GM18861 (cell line): ENCODE data around the gene ANXA11.
A peak's percentile ranks its signal among the peaks of the same experiment; 100 is the strongest.

Source experiments
- ATAC-seq: cut with Tn5 transposase; IDR thresholded peaks from one replicate; pipeline ENCODE4 v1.9.1; 2021; ENCODE audit not compliant: unreplicated experiment

The ANXA11 gene

DNA sequence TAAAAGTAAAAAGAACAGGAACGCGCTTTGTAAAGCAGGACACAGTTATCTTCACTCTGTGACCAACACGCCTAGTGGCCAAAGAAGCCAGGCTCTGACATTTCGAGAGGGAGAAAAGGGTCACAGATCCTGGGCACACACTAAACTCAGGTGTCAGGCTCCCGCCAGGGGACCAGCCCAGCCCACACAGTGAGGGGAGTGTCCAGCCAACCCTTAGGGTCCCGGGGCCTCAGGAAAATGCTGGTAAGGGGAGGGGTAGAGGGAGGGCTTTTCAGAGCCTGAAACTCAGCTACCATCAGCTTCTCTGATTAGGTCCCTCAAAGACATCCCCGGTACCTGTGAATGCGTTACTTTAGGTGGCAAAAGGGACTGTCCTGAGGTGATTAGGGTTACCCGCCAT is 16.6 kb downstream of the ANXA11 start:
- no peak for ATAC-seq

DNA sequence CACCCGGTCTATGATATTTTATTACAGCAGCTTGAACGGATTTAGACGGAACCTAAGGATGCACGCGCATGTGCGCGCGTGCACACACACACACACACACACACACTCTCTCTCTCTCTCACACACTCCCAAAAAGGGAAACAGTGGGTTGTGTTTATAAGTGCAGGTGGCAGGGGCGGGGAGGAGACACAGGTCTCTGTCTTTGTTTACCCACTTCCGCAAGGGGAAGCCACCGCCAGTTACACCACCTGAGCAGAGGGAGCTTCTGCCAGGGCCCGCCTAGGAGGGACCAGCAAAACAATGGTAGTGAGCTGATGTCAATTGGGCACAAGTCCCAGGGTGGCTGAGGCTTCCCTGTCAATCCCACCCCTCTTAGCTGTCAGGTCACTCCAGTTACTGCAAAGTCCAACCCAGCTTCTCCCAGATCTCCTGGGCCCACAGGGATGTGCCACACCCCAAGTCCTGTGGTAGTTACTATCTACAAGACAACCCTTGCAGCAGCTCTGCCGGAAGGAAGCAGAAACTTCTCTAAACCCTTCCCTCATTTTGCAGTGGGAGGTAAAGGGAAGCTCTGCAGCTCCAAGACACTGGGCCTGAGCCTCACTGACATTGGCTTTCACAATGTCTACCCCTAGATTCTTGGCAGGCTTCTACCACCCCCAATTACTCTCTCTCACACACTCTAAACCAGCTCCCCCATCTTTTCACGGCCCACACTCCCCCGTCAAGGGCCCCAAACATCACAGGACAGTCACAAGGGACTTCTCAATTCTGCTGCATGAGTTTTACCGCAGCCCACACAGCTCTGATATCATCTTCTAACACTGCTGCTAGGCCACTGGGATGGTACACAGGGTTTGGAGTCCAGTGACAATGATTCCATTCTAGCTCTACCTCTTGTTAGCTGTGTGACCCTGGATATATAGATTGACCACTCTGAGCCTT is 17.6 kb downstream of the ANXA11 start:
- ATAC-seq = peak; percentile 84

DNA sequence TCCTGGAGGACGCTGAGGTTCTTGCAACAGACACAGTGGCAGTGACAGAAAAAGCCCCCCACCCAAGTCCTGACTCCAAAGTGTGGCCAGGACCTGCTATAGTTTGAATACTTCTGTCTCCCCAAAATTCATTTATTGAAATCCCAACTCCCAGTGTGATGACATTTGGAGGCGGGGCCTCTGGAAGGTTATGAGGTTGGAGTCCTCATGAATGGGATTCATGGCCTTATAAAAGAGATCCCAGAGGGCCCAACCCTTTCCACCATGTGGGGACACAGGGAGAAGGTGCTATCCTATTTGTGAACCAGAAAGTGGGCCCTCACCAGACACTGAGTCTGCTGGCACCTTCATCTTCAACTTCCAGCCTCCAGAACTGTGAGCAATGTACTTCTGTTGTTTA is 18.3 kb downstream of the ANXA11 start:
- no peak for ATAC-seq

DNA sequence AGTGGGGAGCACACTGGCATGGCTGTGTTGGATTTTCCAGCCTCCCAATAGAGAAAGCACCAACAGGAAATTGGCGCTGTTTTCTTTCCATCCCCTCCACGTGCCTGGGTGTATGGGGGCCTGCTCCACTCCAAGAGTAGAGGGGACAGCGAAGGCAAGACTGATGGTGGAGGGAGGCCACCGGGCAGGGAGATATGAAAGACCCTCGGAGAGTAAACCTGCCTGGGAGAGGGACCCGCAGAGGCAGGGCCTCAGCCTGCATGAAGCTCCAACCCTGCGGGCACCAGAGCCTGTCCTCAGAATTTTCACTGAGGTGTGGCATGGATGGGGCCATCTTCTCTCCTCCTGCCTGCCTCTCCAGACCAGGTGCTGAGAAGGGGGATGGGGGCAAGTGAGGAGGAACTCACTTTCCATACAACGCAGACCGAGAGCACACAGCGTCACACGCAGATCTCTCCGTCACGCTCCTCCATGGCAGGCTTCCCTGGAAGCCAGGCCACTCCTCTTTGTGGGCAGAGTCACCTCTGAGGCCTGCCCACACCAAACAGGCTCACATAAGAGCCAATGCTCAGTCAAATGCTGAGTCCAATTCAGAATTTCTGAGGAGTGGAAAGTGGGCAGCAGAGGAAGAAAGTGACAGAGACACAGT is 18.8 kb downstream of the ANXA11 start:
- no peak for ATAC-seq

DNA sequence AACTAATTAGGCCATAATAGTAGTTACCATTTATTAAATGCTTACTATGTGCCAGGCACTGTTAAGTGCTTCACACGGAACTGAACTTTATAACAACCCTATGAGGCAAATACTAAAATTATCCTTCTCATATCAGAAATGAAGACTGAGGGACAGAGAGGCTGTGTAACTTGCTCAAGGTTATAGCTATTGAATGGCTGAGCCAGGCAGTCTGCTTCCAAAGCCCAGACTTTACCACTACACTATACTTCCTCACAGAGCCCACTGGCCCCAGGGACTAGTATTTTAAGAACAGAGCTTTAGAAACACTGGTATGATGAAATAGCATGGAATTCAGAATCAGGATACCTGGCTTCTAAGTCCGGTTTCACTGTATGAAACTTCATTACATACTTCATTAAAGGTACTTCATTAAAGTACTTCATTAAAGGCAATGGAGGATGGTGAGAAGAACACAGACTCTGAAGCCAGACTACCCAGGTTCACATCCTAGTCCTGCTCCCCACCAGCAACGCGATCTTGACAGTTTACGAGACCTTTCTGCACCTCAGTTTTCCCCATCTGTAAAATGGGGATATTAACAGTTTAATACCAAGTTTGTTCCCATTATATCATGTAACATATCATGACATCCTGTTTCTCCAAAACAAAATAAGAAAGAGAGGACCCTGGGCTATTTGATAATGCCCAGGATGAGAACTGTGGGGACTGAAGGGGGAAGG is 19.6 kb downstream of the ANXA11 start:
- ATAC-seq = no peak

DNA sequence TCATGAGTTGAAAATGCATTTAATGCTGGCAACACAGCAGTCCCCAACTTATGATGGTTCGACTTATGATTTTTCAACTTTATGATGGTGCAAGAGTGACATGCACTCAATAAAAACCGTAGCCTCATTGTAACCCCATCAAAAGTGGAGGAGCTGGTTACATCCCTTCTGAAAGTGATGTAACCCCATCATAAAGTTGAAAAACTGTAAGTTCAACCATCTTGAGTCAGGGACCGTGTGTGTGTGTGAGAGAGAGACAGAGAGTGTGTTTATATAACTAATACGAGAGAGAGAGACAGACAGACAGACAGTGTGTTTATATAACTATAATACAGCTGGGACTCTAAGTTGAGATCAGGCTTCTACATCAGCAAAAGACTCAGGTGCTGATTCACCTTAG is 21.0 kb downstream of the ANXA11 start:
- ATAC-seq = no peak

DNA sequence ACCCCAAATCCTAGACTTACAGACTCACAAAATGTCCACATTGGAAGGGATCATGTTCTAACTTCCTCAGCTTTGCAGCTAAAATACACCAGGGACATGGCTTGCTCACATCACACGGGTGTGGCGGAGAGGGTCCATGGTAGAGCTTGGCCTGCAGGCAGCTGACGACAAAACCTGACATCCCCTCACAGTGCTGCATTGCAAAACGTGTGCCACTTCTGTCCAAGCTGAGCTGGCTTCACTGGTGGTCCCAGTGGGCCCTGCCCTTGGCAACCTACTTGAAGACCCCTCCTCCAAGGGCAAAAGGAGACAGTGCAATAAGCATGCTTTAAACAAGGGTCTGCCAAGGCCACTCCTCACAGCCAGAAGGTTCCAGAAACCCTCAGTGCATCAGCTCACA is 21.9 kb downstream of the ANXA11 start:
- no peak for ATAC-seq

DNA sequence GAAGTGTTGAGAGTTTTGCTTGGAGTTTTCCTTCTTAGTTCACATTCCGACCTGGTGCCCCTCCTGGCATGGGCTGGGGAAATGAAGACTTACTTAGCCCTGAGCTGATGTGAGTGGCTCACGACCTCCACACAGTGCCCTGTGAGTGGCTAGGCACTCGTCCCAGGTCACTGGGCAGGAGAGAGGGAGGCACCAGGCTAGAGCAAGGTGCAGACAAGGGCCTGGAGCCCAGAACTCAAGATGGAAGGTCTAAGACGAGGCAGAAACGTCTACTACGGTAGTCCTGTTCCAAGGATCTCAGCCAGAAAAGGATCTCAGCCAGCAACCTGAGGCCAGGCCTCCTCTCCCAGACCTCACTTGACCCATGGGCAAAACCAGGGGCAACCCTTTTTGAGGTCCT is 22.4 kb downstream of the ANXA11 start:
- no peak for ATAC-seq

DNA sequence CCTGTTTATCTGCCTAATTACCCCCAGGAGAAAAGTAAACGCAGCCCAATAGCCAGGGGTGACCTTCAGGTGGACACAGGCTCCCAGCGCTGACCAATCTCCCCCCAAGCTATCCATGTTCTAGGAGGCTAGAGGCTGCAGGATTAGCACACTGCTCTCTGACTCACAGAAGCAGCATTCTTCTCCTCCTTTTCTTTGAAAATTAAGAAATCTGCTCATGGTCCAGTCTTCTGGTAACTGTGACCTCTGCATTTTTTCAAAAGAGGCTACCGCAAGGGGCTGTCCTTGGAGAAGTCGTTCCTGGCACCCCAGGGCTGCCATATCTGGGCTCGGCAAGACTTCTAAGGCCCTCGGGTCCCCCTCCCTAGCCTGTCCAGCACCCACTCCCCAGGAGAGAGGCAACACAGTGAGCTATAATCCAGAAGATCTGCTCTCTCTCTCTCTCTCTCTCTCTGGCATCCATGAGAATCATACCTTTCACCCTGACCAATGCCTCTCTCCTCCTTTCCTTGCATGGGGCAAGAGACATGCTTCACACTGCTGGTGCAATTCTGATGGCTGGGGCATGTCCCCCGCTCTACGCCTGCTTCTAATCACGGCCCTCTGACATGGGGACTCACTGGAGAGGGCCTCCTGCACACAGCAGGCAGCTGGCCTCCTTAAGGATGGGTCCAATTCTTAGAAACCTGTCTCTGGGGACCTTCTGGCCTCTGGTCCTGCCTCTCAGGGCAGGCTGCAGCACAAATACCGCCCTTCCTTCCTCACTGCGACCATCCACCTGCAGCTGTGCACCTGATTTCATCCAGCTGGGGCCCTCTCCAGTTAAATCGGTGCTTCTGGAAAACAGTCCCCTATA is 27.3 kb downstream of the ANXA11 start:
- no peak for ATAC-seq

DNA sequence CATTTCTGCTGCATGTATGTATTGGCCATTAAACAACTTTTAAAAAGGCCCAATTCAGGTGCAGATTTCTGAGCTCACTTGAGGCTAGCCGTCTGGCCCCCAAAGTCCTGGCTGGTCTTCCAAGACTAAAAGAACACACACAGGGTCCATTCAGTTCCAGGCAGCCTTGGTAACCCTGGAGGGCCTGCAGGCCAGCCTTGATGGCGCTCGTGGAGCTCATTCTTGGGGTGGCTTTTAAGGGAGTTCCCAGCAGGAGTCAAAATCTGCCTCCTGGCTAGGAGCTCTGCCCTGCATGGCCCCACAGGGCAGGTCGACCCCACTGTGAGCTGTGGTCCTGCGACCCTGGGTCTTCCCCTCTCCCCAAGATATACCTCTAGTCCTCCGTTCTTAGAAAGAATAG is 28.8 kb downstream of the ANXA11 start:
- ATAC-seq = no peak

DNA sequence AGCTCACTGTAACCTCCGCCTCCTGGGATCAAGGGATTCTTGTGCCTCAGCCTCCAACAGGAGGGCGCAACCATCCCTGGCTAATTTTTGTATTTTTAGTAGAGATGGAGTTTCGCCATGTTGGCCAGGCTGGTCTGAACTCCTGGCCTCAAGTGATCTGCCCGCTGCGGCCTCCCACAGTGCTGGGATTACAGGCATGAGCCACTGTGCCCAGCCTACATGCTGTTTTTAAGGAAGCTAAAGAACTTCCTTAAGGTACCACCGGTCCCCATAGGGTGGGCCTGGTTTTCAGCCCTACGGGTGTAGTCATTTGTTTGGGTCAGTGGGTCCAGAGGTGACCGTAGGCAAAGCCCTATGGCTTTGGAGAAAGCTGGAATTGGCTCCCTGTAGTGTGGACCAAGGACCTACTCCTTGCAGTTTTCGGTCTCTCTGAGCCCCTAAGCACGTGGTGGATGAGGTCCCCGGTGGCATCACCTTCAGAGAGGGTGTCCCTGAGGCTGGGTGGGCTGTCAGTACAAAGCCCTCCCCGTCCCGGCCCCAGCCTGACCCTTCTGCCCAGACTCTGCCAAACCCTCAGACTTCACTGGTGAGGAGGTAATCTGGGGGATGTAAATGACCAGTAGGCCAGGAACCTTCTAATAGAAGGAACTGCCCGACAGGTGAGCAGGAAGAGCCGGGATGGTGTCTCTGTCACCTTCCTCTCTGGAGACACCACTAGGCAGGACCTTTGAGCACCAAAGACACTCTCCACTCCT is 30.5 kb downstream of the ANXA11 start:
- no peak for ATAC-seq

DNA sequence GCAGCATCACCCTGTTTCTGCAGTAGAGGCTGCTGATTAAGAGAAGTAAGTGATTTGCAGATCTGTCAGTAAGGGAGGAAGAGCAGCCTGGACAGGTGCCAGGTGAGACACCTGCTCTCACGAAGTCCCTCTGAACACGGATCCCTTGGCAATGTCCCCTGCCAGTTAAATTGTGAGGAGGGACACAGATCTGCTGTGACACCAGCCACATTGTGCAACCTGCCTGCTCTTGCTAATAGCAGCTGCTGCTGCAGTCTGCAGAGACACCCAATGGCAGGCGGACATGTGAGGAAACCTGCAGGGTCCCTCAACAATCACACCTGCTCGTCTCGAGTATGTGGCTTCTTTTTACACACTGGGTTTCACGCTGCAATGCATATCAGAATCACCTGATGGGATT is 31.9 kb downstream of the ANXA11 start:
- ATAC-seq = no peak

DNA sequence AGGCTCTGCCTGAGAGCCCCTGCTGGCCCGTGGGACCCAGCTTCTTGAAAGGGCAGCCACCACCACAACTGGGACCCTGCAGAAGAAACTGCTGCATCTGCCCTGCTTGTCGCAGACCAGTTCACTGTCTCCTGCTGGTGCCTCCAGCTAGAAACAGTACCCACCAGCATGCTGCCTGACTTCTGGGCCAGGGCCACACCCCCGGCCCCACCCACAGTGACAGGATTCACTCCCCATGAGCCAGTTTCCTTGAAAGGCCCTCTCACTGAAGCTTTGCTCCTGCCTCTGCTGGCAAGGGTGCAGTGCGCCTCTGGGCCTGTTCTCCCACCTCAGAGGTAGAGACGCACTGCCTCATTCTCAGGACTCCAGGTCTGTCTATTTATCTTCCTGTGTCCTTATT is 32.4 kb downstream of the ANXA11 start:
- no peak for ATAC-seq

DNA sequence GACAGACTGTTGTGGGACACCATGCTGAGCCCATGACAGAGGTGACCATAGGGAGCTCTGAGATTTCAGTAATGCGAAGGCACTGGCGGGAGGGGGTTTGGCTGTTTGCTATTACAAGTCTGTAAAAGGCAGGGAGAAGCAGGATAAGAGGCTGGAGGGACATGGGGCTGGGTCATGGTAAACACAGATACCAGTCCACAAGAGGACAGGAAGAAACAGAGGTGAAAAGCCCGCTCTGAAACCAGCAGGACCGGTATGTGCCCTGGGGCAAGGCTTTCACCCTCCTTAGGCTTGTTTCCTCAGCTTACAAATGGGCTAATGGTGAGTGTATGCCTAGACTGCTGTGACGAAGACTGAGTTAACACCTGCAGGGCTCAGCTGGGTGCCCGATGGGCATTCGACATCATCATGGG is 34.1 kb downstream of the ANXA11 start:
- no peak for ATAC-seq

DNA sequence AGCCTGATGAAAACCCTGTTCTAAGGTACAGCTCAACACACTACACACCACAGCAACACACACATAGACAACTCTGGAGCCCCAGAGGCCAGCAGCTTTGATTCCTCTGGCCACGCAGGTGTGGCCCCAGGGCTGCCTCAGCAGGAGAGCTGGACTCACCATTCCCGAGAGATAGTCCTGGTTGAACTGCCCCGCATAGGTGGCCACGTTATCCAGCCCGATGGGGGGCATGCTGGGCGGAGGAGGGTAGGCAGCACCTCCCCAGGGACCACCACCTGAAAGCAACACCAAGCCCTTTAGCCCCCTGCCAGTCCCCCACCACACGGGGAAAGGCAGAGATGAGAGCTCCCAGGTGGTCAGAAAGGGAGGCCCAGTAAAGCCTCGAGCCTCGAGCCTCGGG is 34.7 kb downstream of the ANXA11 start:
- ATAC-seq = no peak

DNA sequence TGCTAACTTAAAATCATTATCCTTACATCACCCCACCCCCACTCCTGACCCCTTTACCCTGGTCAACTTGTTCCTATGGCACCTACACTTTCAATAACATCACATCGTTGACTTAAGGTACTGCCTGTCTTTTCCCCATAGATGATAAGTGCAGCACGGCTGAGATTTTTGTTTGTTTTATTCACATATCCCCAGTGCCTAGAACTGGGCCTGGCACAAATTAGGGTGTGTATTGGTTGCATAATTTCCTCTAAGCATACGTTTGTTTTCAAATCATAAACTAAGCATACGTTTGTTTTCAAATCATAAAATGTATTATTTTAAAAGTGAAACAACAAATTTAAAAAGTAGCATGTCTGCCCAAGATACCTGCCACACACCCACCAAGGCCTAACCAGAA is 35.3 kb downstream of the ANXA11 start:
- no peak for ATAC-seq

DNA sequence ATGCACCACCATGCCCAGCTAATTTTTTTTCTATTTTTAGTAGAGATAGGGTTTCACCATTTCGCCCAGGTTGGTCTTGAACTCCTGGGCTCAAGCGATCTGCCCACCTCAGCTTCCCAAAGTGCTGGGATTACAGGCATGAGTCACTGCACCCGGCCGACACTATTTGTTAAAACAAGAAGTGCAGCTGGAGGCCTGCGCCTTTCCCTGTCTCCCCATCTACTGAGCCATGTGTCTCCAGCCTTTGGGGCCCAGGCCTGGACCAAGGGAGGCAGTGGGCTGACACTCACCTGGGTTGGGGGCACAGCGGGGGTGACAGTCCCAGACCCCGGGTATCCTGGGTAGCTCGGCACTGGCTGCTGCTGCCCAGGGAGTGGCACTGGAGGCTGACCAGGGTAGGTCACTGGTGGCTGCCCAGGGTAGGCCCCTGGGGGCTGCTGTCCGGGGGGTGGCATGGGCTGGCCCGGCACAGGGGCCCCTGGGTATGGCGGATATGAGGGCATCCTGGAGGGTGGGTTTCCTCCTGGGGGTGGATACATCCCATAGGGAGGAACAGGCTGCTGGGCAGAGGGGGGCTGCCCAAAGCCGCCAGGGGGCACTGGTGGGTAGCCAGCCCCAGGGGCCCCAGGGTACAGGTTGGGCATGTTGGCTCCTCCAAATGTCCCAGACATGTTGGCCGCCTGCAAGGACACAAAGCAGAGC is 36.5 kb downstream of the ANXA11 start:
- ATAC-seq = no peak

DNA sequence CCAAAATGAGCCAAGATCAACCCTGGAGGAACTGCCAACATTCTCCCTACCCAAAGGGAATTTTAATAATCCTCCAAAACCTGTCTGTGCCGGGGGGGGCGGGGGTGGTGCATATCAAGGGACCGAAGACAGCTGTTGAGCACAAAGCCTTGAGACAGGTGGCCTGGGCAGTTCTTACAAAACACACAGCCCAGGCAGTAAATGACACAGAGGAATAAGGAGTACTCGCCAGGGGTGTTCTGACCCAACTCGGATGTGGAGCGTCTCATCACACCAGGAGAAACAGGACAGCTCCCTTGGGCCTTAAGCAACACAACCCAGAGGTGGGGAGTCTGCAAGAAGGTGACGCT is 37.2 kb downstream of the ANXA11 start:
- ATAC-seq = no peak

DNA sequence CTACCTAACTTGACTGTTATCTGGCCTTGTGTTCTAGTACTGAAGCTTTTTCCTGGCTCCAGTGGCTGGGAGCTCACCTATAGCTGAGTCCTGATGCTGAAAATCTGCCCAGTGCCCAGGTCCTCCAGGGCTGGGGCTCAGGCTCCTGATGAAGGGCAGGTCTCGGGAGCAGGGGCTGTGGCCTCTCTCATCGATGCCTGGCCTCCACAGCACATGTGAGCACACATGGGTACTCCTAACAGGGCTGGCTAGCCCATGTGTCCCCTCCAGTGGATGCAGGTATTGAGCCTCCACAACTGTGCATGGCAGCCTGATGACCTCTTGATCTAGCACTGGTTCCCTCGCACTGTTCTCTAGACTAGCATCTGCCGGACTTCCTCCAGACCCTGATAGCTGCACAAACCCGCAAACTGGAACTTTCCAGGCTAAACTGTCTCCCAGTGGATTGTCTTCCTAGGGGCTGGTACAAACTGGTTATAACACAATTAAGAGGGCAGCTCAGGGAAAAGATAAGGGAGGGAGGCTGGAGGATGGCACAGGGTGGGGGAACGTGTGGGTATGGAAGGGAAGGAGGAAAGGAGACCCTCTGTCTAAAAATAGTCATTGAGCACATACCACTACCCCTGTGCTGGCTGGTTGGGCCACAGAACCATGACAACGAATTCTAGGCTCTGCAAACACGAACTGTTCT is 37.7 kb downstream of the ANXA11 start:
- no peak for ATAC-seq
